ENCODE results near the gene ZNF710. TPM values are rescaled to one million over a fixed set of nuclear protein-coding genes. Genes with fewer than 3 reads are reported as not detected.

Gene ZNF710
- total RNA-seq, 1 donor from 2014 or later = 24.2 TPM

- Mint-ChIP-seq H3K27ac (ENCODE audit: unreplicated experiment) (peak overlapping the region; percentile 52), H3K4me3 (ENCODE audit: unreplicated experiment) (no peak overlapping the region), H3K4me1 (ENCODE audit: unreplicated experiment) (peaks cover 40% of the 10 kb centered on the region), H3K9me3 (ENCODE audit: unreplicated experiment) (no peaks in the 10 kb centered on the region), H3K27me3 (ENCODE audit: unreplicated experiment) (no peaks in the 10 kb centered on the region), H3K36me3 (ENCODE audit: unreplicated experiment) (no peaks in the 10 kb centered on the region)
- TF ChIP-seq CTCF (IDR thresholded peaks at IDR 0.05) = no peak
- no peak for DNase-seq (ENCODE audit: extremely low spot score, unreplicated experiment)
Measured at GRCh38 chr15:90058775-90059174, 57.7 kb downstream of the ZNF710 start.

GRCh38 chr15:90059208-90059985 is 58.3 kb downstream of the ZNF710 start:
- no peak for TF ChIP-seq CTCF (IDR thresholded peaks at IDR 0.05)
- peaks cover 36% of the 10 kb centered on the region for H3K4me1 Mint-ChIP-seq (ENCODE audit: unreplicated experiment)
- H3K4me3 Mint-ChIP-seq (ENCODE audit: unreplicated experiment) = no peak overlapping the region
- peak overlapping the region; percentile 52 for H3K27ac Mint-ChIP-seq (ENCODE audit: unreplicated experiment)
- no peak for DNase-seq (ENCODE audit: extremely low spot score, unreplicated experiment)
- H3K9me3 Mint-ChIP-seq (ENCODE audit: unreplicated experiment) = no peaks in the 10 kb centered on the region
- H3K36me3 Mint-ChIP-seq (ENCODE audit: unreplicated experiment) = no peaks in the 10 kb centered on the region
- no peaks in the 10 kb centered on the region for H3K27me3 Mint-ChIP-seq (ENCODE audit: unreplicated experiment)

- Mint-ChIP-seq H3K27ac (ENCODE audit: unreplicated experiment) (no peak overlapping the region), H3K27me3 (ENCODE audit: unreplicated experiment) (no peaks in the 10 kb centered on the region), H3K9me3 (ENCODE audit: unreplicated experiment) (no peaks in the 10 kb centered on the region), H3K36me3 (ENCODE audit: unreplicated experiment) (no peaks in the 10 kb centered on the region), H3K4me3 (ENCODE audit: unreplicated experiment) (no peak overlapping the region), H3K4me1 (ENCODE audit: unreplicated experiment) (peaks cover 39% of the 10 kb centered on the region)
- no peak for DNase-seq (ENCODE audit: extremely low spot score, unreplicated experiment)
- TF ChIP-seq CTCF (IDR thresholded peaks at IDR 0.05) = no peak
Measured at GRCh38 chr15:90060797-90061196, 59.7 kb downstream of the ZNF710 start.

GRCh38 chr15:90062023-90062442 is 60.9 kb downstream of the ZNF710 start:
- H3K9me3 Mint-ChIP-seq (ENCODE audit: unreplicated experiment) = no peaks in the 10 kb centered on the region
- DNase-seq (ENCODE audit: extremely low spot score, unreplicated experiment) = no peak
- peak overlapping the region; percentile 31 for H3K27ac Mint-ChIP-seq (ENCODE audit: unreplicated experiment)
- H3K4me3 Mint-ChIP-seq (ENCODE audit: unreplicated experiment) = no peak overlapping the region
- no peaks in the 10 kb centered on the region for H3K36me3 Mint-ChIP-seq (ENCODE audit: unreplicated experiment)
- H3K4me1 Mint-ChIP-seq (ENCODE audit: unreplicated experiment) = peaks cover 39% of the 10 kb centered on the region
- no peak for TF ChIP-seq CTCF (IDR thresholded peaks at IDR 0.05)
- no peaks in the 10 kb centered on the region for H3K27me3 Mint-ChIP-seq (ENCODE audit: unreplicated experiment)

- H3K4me1 Mint-ChIP-seq (ENCODE audit: unreplicated experiment) = peaks cover 39% of the 10 kb centered on the region
- no peak for DNase-seq (ENCODE audit: extremely low spot score, unreplicated experiment)
- TF ChIP-seq CTCF (IDR thresholded peaks at IDR 0.05) = no peak
- no peak overlapping the region for H3K27ac Mint-ChIP-seq (ENCODE audit: unreplicated experiment)
- H3K27me3 Mint-ChIP-seq (ENCODE audit: unreplicated experiment) = no peaks in the 10 kb centered on the region
- no peaks in the 10 kb centered on the region for H3K36me3 Mint-ChIP-seq (ENCODE audit: unreplicated experiment)
- no peaks in the 10 kb centered on the region for H3K9me3 Mint-ChIP-seq (ENCODE audit: unreplicated experiment)
- no peak overlapping the region for H3K4me3 Mint-ChIP-seq (ENCODE audit: unreplicated experiment)
Measured at GRCh38 chr15:90062462-90062932, 61.4 kb downstream of the ZNF710 start.

Data from osteocyte (in vitro differentiated cells).